ENCODE data around the gene KCNC3. TPM values are rescaled to one million over a fixed set of nuclear protein-coding genes. Genes with fewer than 3 reads are reported as not detected.

The KCNC3 gene
- 0.12 TPM in 1 of 2 replicates, not detected in the other for total RNA-seq (2014; rRNA removed; shearing (Covaris generic))

DNA sequence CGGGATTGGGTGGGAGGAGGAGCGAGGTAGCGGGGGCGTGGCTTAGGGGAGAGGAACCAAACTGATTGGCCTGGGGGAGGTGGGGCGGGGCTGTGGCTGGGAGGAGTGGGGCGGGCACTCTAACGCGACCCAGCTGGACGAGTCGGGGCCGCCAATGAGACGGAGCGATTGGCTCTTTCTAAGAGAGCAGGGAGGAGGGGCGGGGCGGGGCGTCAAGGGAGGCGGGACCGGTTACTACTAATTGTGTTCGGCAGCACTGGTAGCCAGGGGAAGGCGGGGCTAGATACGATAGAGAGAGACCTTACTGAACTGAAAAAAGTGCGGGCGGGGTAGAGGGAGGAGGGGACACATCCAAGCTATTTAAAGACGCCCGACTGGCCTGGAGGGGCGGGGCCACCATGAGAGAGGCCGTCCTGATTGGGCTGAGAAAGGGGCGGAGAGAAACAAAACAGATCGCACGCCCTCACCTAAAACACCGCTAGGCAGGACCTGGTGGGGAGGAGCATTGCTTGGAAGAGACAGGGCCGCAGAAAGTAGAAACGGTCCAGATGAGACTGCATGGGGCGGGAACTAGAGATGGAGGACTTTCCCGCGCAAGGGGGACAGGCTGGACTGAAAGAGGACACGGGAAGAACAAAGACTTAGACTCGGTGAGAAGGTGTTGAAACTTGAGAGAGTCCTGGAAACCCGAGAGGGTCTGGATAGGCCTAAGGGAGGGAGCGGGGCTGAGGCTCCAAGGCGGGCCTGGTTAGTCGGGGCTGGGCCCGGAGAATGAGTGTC is at the start of gene KCNC3:
KCNC3 (minus strand) TSS at position 232 of the 780 bp plus-strand sequence. CDS start 295 bp downstream, outside the sequence.
- DNase-seq (ENCODE audit: low read depth): peak; percentile 99

GRCh38 chr19:50378863-50379236 is 49.7 kb upstream of the KCNC3 start:
- DNase-seq (ENCODE audit: low read depth): no peak

DNA sequence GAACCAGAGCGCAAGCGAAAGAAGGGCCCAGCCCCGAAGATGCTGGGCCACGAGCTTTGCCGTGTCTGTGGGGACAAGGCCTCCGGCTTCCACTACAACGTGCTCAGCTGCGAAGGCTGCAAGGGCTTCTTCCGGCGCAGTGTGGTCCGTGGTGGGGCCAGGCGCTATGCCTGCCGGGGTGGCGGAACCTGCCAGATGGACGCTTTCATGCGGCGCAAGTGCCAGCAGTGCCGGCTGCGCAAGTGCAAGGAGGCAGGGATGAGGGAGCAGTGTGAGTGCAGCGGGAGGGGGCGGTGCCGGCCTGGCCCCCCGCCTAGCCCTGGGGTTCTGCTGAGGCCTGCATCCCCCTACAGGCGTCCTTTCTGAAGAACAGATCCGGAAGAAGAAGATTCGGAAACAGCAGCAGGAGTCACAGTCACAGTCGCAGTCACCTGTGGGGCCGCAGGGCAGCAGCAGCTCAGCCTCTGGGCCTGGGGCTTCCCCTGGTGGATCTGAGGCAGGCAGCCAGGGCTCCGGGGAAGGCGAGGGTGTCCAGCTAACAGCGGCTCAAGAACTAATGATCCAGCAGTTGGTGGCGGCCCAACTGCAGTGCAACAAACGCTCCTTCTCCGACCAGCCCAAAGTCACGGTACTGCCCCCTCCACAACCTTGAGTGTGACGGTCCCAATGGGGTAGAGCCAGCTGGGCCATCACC is 49.1 kb upstream of the KCNC3 start:
- DNase-seq (ENCODE audit: low read depth): no peak

DNA sequence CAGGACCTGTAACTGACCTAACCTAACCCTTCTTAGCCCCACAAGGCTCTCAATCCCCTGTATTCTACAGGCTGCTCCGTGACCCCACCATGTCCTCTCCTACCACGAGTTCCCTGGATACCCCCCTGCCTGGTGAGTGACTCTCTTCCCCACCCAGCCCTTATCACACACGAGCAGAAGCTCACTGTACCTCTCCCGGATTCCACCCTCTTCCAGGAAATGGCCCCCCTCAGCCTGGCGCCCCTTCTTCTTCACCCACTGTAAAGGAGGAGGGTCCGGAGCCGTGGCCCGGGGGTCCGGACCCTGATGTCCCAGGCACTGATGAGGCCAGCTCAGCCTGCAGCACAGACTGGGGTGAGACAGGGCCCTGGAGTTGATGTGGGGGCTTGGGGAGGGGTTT is 48.3 kb upstream of the KCNC3 start:
- no peak for DNase-seq (ENCODE audit: low read depth)

GRCh38 chr19:50377051-50377461 is 47.9 kb upstream of the KCNC3 start:
- no peak for DNase-seq (ENCODE audit: low read depth)

GRCh38 chr19:50376166-50377050 is 47.2 kb upstream of the KCNC3 start, which contains the start of gene NR1H2:
NR1H2 (plus strand) TSS chr19:50376457; CDS start chr19:50377606, 1,149 bp downstream.
- DNase-seq (ENCODE audit: low read depth): peak; percentile 97

- no peak for DNase-seq (ENCODE audit: low read depth)
Observed at GRCh38 chr19:50371914-50372475, 42.8 kb upstream of the KCNC3 start.

DNA sequence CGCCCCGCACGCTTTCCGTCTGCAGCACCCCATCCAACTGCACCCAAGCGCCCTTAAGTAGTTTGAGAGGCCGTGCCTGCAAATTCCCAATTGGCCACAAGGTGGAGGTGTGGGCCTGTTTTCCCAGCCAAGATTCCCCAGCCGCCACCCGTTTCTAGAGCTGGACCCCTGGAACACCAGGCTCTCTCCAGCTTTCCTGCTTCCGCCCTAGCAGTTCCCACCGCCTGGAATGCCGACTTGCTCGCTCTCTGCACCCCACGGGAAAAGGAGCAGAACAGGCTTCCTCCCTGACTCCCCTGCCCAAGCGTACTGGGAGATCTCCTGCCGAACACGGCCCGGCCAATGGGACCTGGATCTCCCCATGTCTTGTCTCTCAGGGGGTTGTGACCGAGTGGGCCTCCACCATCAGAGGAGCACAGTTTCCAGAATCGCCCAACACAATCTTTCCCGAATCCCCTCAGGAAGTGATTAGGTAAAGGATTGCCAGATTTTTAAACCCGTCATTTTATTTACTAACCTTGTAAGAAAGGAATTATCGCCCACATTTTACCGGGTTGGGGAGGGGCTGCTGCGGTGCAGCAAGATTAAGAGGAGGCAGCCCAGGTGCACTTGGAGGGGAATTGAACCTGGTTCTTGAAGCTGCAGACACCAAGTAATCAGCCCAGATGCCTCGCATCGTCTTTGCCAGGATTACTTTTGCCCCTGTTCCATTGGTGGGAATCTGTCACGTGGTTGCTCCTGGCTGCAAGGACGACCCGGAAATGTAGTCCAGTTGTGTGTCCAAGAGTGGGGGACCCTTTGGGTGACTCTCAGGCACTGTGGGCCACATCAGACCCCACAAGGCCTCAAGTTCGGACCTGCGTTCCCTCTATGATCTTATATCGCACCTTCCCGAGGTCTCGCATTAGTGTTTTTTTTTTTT is 39.7 kb upstream of the KCNC3 start:
- DNase-seq (ENCODE audit: low read depth): peak; percentile 87

DNA sequence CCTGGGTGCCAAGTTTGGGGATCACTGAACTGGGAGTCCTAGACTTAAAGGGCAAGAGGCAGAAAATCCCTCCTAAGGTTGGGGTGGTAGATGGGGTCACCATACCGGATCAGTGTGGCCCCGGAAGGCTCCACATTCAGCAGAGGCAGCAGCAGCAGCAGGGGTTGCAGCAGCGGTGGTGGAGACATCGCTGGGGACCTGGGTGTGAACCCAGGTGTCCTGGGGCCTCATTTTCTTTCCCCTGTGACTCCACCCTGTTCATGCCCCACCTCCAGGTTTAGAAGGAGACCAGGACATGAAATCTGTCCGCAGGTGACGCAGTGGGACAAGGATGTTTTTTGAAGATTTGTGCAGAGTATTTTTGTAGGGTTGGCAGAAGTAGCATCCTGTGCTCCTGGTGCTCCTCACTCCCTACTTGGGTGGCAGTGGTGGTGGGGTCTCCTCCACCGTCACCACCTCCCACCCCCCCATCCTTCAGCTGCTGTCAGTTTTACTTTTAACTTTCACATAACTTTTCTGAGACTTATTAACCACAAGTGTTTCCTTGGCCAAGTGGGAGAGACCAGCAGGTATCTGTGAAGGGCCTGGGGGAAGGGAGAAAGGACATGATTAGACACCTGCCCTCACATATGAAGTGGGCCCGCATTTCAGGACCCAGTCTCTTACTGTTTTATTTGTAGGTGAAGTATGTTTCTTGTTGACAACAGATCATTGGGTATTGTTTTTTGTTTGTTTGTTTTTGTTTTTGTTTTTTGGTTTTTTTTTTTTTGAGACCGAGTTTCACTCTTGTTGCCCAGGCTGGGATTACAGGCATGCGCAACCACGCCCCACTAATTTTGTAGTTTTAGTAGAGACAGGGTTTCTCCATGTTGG is 36.5 kb upstream of the KCNC3 start, which contains the start of gene NAPSA:
NAPSA (minus strand) TSS at position 206 of the 873 bp plus-strand sequence; CDS start at position 188, 18 bp downstream.
- no peak for DNase-seq (ENCODE audit: low read depth)

DNA sequence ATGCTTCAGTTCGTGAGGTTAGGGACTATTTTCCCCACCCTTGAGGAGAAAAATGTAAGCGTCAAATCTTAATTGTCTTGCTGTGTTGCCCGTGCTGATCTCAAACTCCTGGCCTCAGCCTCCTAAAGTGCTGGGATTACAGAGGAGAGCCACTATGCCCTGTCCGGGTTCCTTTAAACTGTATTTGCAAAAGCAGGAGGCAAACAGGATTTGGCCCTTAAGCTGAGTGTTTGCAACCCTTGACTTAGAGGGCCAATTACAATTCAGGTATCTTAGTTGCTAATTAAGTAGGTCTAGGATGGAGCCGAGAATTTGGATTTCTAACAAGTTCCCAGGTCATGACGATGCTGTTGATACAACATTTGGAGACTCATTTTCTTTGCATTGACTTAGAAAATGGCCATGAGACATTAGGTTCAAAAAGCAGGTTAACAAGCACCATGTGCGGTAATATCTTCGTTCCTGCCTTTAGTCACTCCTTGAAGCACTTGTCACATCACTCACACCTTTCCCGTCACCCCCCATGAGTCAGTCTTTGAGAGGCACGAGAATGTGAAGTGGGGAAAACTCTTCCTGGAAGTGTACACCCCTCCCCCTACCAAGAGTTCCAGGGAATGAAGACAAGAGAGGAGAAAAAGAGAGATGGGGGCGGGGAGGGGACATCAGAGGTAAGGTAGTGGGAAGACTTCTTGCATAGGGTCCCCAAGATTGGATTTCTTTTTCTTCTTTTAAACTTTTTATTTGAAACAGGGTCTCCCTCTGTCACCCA is 33.7 kb upstream of the KCNC3 start:
- no peak for DNase-seq (ENCODE audit: low read depth)

GRCh38 chr19:50362030-50362412 is 32.8 kb upstream of the KCNC3 start:
- DNase-seq (ENCODE audit: low read depth): no peak

- no peak for DNase-seq (ENCODE audit: low read depth)
Observed at GRCh38 chr19:50361290-50362029, 32.3 kb upstream of the KCNC3 start.

DNA sequence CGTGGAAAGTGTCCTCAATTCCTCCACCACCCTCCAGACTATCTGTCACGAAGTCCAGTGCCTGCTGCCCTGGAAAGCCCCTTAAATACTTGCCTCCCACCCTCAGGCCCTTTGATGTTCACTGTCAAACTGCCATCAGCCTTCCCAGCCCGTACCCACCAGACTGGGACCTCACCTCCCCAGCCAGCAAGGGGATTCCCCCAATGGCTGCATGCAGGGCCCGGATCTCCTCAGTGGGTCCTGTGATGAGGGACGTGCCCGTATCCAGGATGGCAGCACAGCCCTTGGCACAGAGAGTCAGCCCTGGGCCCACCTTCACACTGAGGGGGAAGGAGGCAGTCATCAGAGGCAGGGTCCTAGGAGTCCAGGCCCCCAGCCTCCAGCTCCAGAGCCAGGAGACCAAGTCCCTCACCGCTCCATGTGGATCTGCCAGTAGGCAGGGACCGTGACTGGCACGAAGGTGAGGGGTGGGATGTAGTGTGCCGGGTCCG is 30.2 kb upstream of the KCNC3 start:
- no peak for DNase-seq (ENCODE audit: low read depth)

DNA sequence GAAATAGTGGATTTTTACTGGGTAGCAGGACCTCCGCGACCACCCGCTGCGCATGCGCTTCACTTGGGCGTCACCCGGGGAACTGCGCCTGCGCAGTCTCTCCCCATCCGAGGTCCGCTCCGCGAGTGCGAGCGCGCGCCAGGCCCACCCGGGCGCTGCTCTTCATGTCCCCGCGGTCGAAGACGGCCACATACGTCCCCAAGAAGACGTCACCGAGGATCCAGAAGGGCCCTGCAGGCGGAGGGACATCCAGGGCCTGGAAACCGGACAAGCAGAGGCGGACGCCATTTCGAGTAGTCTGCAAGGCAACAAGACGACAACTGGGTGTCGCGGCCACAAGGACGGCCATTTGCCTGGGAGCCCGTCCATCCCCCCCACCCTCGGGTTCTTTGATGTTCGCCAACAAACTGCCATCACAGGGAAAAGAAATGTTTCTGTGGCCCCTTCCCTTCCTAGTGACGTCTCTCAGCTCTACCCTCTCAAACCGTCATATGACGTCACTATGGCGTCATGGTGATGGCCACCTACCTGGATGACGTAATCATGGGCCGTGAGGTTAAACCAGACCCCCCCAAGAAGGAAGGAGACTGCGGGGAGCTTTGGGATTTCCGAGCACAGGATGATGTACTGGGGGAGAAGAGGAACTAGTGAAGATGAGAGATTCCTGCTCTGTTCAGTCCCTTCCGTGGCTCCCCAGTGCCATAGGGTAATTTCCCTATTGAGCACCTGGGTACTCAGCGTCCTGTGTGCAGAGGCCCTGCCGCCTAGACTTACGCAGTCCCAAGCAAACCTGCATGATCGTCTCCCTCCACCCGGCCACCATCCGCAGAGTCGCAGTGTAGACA is 29.5 kb upstream of the KCNC3 start:
- peak; percentile 50 for DNase-seq (ENCODE audit: low read depth)

- peak; percentile 66 for DNase-seq (ENCODE audit: low read depth)
Observed at GRCh38 chr19:50357178-50358100, 28.3 kb upstream of the KCNC3 start.

DNA sequence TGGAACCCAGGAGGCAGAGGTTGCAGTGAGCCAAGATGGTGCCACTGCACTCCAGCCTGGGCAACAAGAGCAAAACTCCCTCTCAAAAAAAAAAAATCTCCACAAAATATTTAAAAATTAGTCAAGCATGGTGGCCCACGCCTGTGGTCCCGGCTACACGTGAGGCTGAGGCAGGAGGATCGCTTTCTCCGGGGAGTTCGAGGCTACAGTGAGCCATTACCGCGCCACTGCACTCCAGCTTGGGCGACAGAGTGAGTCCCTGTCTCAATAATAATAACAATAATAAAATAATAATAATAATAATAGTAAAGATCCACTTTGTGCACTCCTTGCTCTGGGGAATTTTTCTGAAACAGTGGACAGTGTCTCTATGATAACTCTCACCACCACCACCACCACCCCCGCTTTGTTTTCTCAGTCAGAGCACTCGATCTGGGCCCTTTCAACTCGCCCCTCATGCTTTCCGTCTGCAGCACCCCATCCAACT is 27.6 kb upstream of the KCNC3 start:
- no peak for DNase-seq (ENCODE audit: low read depth)

Data from RPMI7951 (cell line).